Stimulated activated CD8-positive, alpha-beta memory T cell treated with anti-CD3 and anti-CD28 coated beads, Interleukin-7, amount 100 ng/mL, for 24 hours (primary cell): ENCODE data around the gene RAB34.
A peak's percentile ranks its signal among the peaks of the same experiment; 100 is the strongest.

Experiments
- DNase-seq: peaks from one replicate; pipeline ENCODE4 v3.0.0-alpha.2; 2020; ENCODE audit warnings: low read depth

Gene RAB34

GRCh38 chr17:28710861-28711722 lies 6.6 kb downstream of the RAB34 start:
- DNase-seq: peak; percentile 82

GRCh38 chr17:28707339-28707720 lies 10.3 kb downstream of the RAB34 start:
- DNase-seq: no peak

- DNase-seq: no peak
Measured at GRCh38 chr17:28706471-28707338, 11.0 kb downstream of the RAB34 start.

GRCh38 chr17:28705728-28706334 lies 11.8 kb downstream of the RAB34 start:
- DNase-seq: no peak

- no peak for DNase-seq
Measured at GRCh38 chr17:28705074-28705659, 12.5 kb downstream of the RAB34 start.

- no peak for DNase-seq
Measured at GRCh38 chr17:28704219-28704858, 13.3 kb downstream of the RAB34 start.

- DNase-seq: no peak
Measured at GRCh38 chr17:28703552-28704218, 14.0 kb downstream of the RAB34 start.

- no peak for DNase-seq
Measured at GRCh38 chr17:28702752-28703150, 14.9 kb downstream of the RAB34 start.

GRCh38 chr17:28702026-28702751 lies 15.5 kb downstream of the RAB34 start:
- DNase-seq: no peak

GRCh38 chr17:28700830-28701492 lies 16.7 kb downstream of the RAB34 start:
- DNase-seq: no peak

- DNase-seq: no peak
Measured at GRCh38 chr17:28700278-28700677, 17.4 kb downstream of the RAB34 start.

- DNase-seq: no peak
Measured at GRCh38 chr17:28698253-28698941, 19.3 kb downstream of the RAB34 start.

- no peak for DNase-seq
Measured at GRCh38 chr17:28693869-28694268, 23.8 kb downstream of the RAB34 start.

GRCh38 chr17:28689011-28689410 lies 28.7 kb downstream of the RAB34 start:
- no peak for DNase-seq

GRCh38 chr17:28688481-28688880 lies 29.2 kb downstream of the RAB34 start:
- no peak for DNase-seq

GRCh38 chr17:28686296-28686695 lies 31.4 kb downstream of the RAB34 start:
- no peak for DNase-seq

GRCh38 chr17:28685366-28685765 lies 32.3 kb downstream of the RAB34 start:
- no peak for DNase-seq

GRCh38 chr17:28684963-28685362 lies 32.7 kb downstream of the RAB34 start:
- no peak for DNase-seq

- no peak for DNase-seq
Measured at GRCh38 chr17:28682655-28683054, 35.0 kb downstream of the RAB34 start.
